ENCODE data around the gene MAN1A1.

Gene MAN1A1

GRCh38 chr6:119346450-119346849 lies 3.1 kb downstream of the MAN1A1 start:
- DNase-seq (ENCODE audit: low read depth in 2 of 2) = no peak

GRCh38 chr6:119345114-119345513 lies 4.4 kb downstream of the MAN1A1 start:
- no peak for DNase-seq (ENCODE audit: low read depth in 2 of 2)

GRCh38 chr6:119344306-119344705 lies 5.3 kb downstream of the MAN1A1 start:
- DNase-seq (ENCODE audit: low read depth in 2 of 2) = no peak

- no peak for DNase-seq (ENCODE audit: low read depth in 2 of 2)
These were observed 5.9 kb downstream of the MAN1A1 start for GRCh38 chr6:119343573-119344146.

- no peak for DNase-seq (ENCODE audit: low read depth in 2 of 2)
These were observed 6.4 kb downstream of the MAN1A1 start for GRCh38 chr6:119343167-119343566.

- no peak for DNase-seq (ENCODE audit: low read depth in 2 of 2)
These were observed 7.1 kb downstream of the MAN1A1 start for GRCh38 chr6:119342430-119342829.

- no peak for DNase-seq (ENCODE audit: low read depth in 2 of 2)
These were observed 8.6 kb downstream of the MAN1A1 start for GRCh38 chr6:119340796-119341487.

GRCh38 chr6:119339941-119340456 lies 9.6 kb downstream of the MAN1A1 start:
- DNase-seq (ENCODE audit: low read depth in 2 of 2) = no peak

- no peak for DNase-seq (ENCODE audit: low read depth in 2 of 2)
These were observed 11.8 kb downstream of the MAN1A1 start for GRCh38 chr6:119337762-119338161.

GRCh38 chr6:119337252-119337651 lies 12.3 kb downstream of the MAN1A1 start:
- no peak for DNase-seq (ENCODE audit: low read depth in 2 of 2)

- no peak for DNase-seq (ENCODE audit: low read depth in 2 of 2)
These were observed 14.9 kb downstream of the MAN1A1 start for GRCh38 chr6:119334535-119335264.

GRCh38 chr6:119333707-119334295 lies 15.8 kb downstream of the MAN1A1 start:
- DNase-seq (ENCODE audit: low read depth in 2 of 2) = no peak

- DNase-seq (ENCODE audit: low read depth in 2 of 2) = no peak
These were observed 16.4 kb downstream of the MAN1A1 start for GRCh38 chr6:119333063-119333609.

- no peak for DNase-seq (ENCODE audit: low read depth in 2 of 2)
These were observed 17.8 kb downstream of the MAN1A1 start for GRCh38 chr6:119331663-119332286.

- DNase-seq (ENCODE audit: low read depth in 2 of 2) = no peak
These were observed 18.9 kb downstream of the MAN1A1 start for GRCh38 chr6:119330520-119331113.

- DNase-seq (ENCODE audit: low read depth in 2 of 2) = no peak
These were observed 19.8 kb downstream of the MAN1A1 start for GRCh38 chr6:119329794-119330180.

- DNase-seq (ENCODE audit: low read depth in 2 of 2) = no peak
These were observed 20.4 kb downstream of the MAN1A1 start for GRCh38 chr6:119328892-119329793.

GRCh38 chr6:119328254-119328653 lies 21.3 kb downstream of the MAN1A1 start:
- DNase-seq (ENCODE audit: low read depth in 2 of 2) = no peak

GRCh38 chr6:119327810-119328209 lies 21.8 kb downstream of the MAN1A1 start:
- DNase-seq (ENCODE audit: low read depth in 2 of 2) = no peak

GRCh38 chr6:119326291-119327005 lies 23.1 kb downstream of the MAN1A1 start:
- DNase-seq (ENCODE audit: low read depth in 2 of 2) = no peak

Data from stimulated activated CD4-positive, alpha-beta T cell treated with anti-CD3 and anti-CD28 coated beads, Interleukin-4, amount 100 ng/mL, for 48 hours (primary cell).